Skeletal muscle cell (primary cell): ENCODE data around the gene C5orf22.
"Not testable (repeated sequence)": the region's sequence is repeated elsewhere in the genome, so short reads cannot be mapped to it uniquely, and the experiment has no call there.

Source experiments
- DNase-seq: peaks from one replicate; pipeline ENCODE4 v3.0.0-alpha.2; 2010; ENCODE audit warnings: low read depth
- H3K4me3 ChIP-seq: 2 replicates; pipeline ENCODE4 v1.5.1; 2011; ENCODE audit warnings: low read depth, mild to moderate bottlenecking, control low read depth, low read length, moderate library complexity

The C5orf22 gene

GRCh38 chr5:31596354-31596753 is 64.3 kb downstream of the C5orf22 start:
- DNase-seq: no peak
- no peak overlapping the region for H3K4me3 ChIP-seq

- no peak for DNase-seq
- H3K4me3 ChIP-seq: no peak overlapping the region
Measured at GRCh38 chr5:31598640-31599611, 66.8 kb downstream of the C5orf22 start.

GRCh38 chr5:31602305-31602704 is 70.2 kb downstream of the C5orf22 start:
- not testable (repeated sequence) for H3K4me3 ChIP-seq

GRCh38 chr5:31604240-31604639 is 72.1 kb downstream of the C5orf22 start:
- no peak overlapping the region for H3K4me3 ChIP-seq

More at GRCh38 chr5:31602305-31602704, 70.2 kb downstream of the C5orf22 start:
- DNase-seq: not testable (repeated sequence)

GRCh38 chr5:31604644-31605043 is 72.5 kb downstream of the C5orf22 start:
- H3K4me3 ChIP-seq: no peak overlapping the region
- no peak for DNase-seq

More at GRCh38 chr5:31604240-31604639, 72.1 kb downstream of the C5orf22 start:
- DNase-seq: no peak
